HCT116 (cell line): ENCODE data around the gene ACADSB. TPM values are rescaled to one million over a fixed set of nuclear protein-coding genes. Genes with fewer than 3 reads are reported as not detected.

Source experiments
- ATAC-seq: fragments of 200-7000 bp; cut with Tn5 transposase; 2 replicates; pipeline ENCODE4 v1.9.1; 2020; ENCODE audit warnings: mild to moderate bottlenecking, moderate library complexity
- BruUV-seq: library from RNA; stranded (reverse); fragments of 400-500 nt; replicated peaks from 2 replicates; lab custom pipeline; 2021; lab: Mats Ljungman, UMichigan
- CTCF ChIA-PET: fragments of 300-600 bp; sonication (Branson Sonifier 250); formaldehyde crosslinking; loops from one replicate; lab custom pipeline; 2021; ENCODE audit warnings: antibody characterized with exemption; lab: Charles Lee
- POLR2A ChIA-PET: fragments of 300-600, 350-600 bp; sonication (Branson Sonifier 250); formaldehyde crosslinking; loops from one replicate; lab custom pipeline; 2021; ENCODE audit warnings: antibody characterized with exemption; lab: Charles Lee
- RAD21 ChIA-PET, 2 experiments: fragments of 300-600 bp; sonication (Branson Sonifier 250); formaldehyde crosslinking; loops; one replicate each; lab custom pipeline; 2023; ENCODE audit warnings: low total read pairs in 2 of 2; ENCODE audit not compliant: uncharacterized antibody in 2 of 2, unreplicated experiment in 2 of 2, low non-redundant PET in 1 of 2; lab: Charles Lee
- DNase-seq: peaks from one replicate; pipeline ENCODE4 v3.0.0-alpha.2; 2010; ENCODE audit warnings: low read depth, low spot score
- H2AFZ ChIP-seq: fragments of 200-600 bp; shearing (Covaris generic), sonication (generic); 2 replicates; pipeline ENCODE4 v1.6.1; 2017; ENCODE audit warnings: low read depth, mixed run types, mixed read lengths, antibody characterized with exemption, low read length; ENCODE audit not compliant: poor library complexity, severe bottlenecking
- H3K27ac ChIP-seq: 2 replicates; pipeline ENCODE4 v1.5.1; 2012; ENCODE audit warnings: low read depth, low read length
- H3K27me3 ChIP-seq: fragments of 200-600 bp; sonication (generic); 2 replicates; pipeline ENCODE4 v1.6.1; 2016; ENCODE audit warnings: mixed run types, low read length, mixed read lengths; ENCODE audit not compliant: insufficient read depth
- H3K36me3 ChIP-seq, 2 experiments: fragments of 200-500 bp in 1 of 2; fragments of 200-600 bp in 1 of 2; sonication (Bioruptor generic) in 1 of 2; sonication (generic) in 1 of 2; 2 replicates each; pipeline versions ENCODE4 v1.5.1 to v1.6.1; 2014 to 2016; ENCODE audit warnings: low read length in 2 of 2, inconsistent platforms in 1 of 2, mixed read lengths in 1 of 2, mixed run types in 1 of 2; ENCODE audit not compliant: insufficient read depth in 2 of 2, control insufficient read depth in 1 of 2
- H3K4me1 ChIP-seq, 2 experiments: fragments of 200-600 bp in 1 of 2; sonication (generic) in 1 of 2; 2 replicates each; pipeline versions ENCODE4 v1.5.1 to v1.6.1; 2012 to 2017; ENCODE audit warnings: low read length in 2 of 2, inconsistent platforms in 1 of 2, mild to moderate bottlenecking in 1 of 2, mixed read lengths in 1 of 2, mixed run types in 1 of 2, moderate library complexity in 1 of 2; ENCODE audit not compliant: insufficient read depth in 2 of 2, control insufficient read depth in 1 of 2
- H3K4me2 ChIP-seq: fragments of 200-600 bp; sonication (generic); 2 replicates; pipeline ENCODE4 v1.6.1; 2017; ENCODE audit warnings: mixed run types, low read length, mixed read lengths
- H3K4me3 ChIP-seq, 2 experiments: fragments of 200-600 bp in 1 of 2; sonication (generic) in 1 of 2; replicated peaks in 1 of 2; 2 replicates each; pipeline ENCODE4 v1.5.1; 2011 to 2016; ENCODE audit warnings: low read length in 2 of 2, control low read depth in 1 of 2, low read depth in 1 of 2, mild to moderate bottlenecking in 1 of 2, mixed read lengths in 1 of 2, mixed run types in 1 of 2
- H3K79me2 ChIP-seq: fragments of 200-600 bp; sonication (generic); 2 replicates; pipeline ENCODE4 v1.6.1; 2017; ENCODE audit warnings: mild to moderate bottlenecking, mixed run types, low read length, moderate library complexity, mixed read lengths; ENCODE audit not compliant: insufficient read depth
- H3K9ac ChIP-seq: fragments of 200-600 bp; sonication (generic); 2 replicates; pipeline ENCODE4 v1.6.1; 2016; ENCODE audit warnings: low read length, mixed read lengths
- H3K9me2 ChIP-seq: fragments of 200-600 bp; sonication (generic), shearing (Covaris generic); 2 replicates; pipeline ENCODE4 v1.6.1; 2017; ENCODE audit warnings: mixed run types, mild to moderate bottlenecking, moderate library complexity; ENCODE audit not compliant: insufficient read depth
- H3K9me3 ChIP-seq, 2 experiments: fragments of 200-500 bp in 1 of 2; fragments of 200-600 bp in 1 of 2; sonication (Bioruptor generic) in 1 of 2; sonication (generic) in 1 of 2; 2 replicates each; pipeline ENCODE4 v1.6.1; 2014 to 2017; ENCODE audit warnings: low read length in 2 of 2, mixed read lengths in 2 of 2, inconsistent platforms in 1 of 2, low read depth in 1 of 2, mild to moderate bottlenecking in 1 of 2, mixed run types in 1 of 2, moderate library complexity in 1 of 2; ENCODE audit not compliant: control insufficient read depth in 1 of 2, insufficient read depth in 1 of 2
- H4K20me1 ChIP-seq: fragments of 200-600 bp; sonication (generic), shearing (Covaris generic); 2 replicates; pipeline ENCODE4 v1.6.1; 2017; ENCODE audit warnings: mixed run types, mild to moderate bottlenecking, moderate library complexity; ENCODE audit not compliant: insufficient read depth
- ATF3 ChIP-seq: IDR thresholded peaks from 2 replicates; pipeline ENCODE4 v1.6.1; 2012
- CEBPB ChIP-seq: IDR thresholded peaks from 2 replicates; pipeline ENCODE4 v1.6.1; 2012; ENCODE audit warnings: low read depth
- EGR1 ChIP-seq: IDR thresholded peaks from 2 replicates; pipeline ENCODE4 v1.6.1; 2012; ENCODE audit warnings: low read depth
- ELF1 ChIP-seq: IDR thresholded peaks from 2 replicates; pipeline ENCODE4 v1.6.1; 2012; ENCODE audit warnings: low read depth, borderline replicate concordance
- EZH2 ChIP-seq: fragments of 200-600 bp; sonication (generic); IDR thresholded peaks from 2 replicates; pipeline ENCODE4 v1.6.1; 2017; ENCODE audit warnings: antibody characterized with exemption, mixed run types
- EZH2phosphoT487 ChIP-seq: fragments of 200-600 bp; IDR thresholded peaks from 2 replicates; pipeline ENCODE4 v1.6.1; 2018; ENCODE audit warnings: antibody characterized with exemption, borderline replicate concordance
- FOSL1 ChIP-seq: IDR thresholded peaks from 2 replicates; pipeline ENCODE4 v1.6.1; 2012; ENCODE audit warnings: low read depth
- JUND ChIP-seq: IDR thresholded peaks from 2 replicates; pipeline ENCODE4 v1.6.1; 2012
- POLR2A ChIP-seq: IDR thresholded peaks from 2 replicates; pipeline ENCODE4 v1.7.0; 2011; ENCODE audit warnings: borderline replicate concordance; ENCODE audit not compliant: insufficient read depth, insufficient read length; ENCODE audit errors: extremely low read depth
- RAD21 ChIP-seq: IDR thresholded peaks from 2 replicates; pipeline ENCODE4 v1.6.1; 2012; ENCODE audit warnings: low read depth, mild to moderate bottlenecking
- REST ChIP-seq: IDR thresholded peaks from 2 replicates; pipeline ENCODE4 v1.6.1; 2012; ENCODE audit warnings: low read depth
- SIN3A ChIP-seq: IDR thresholded peaks from 2 replicates; pipeline ENCODE4 v1.6.1; 2012; ENCODE audit warnings: low read depth
- SP1 ChIP-seq: IDR thresholded peaks from 2 replicates; pipeline ENCODE4 v1.6.1; 2012; ENCODE audit warnings: low read depth
- TCF7L2 ChIP-seq: IDR thresholded peaks from 2 replicates; pipeline ENCODE4 v1.7.0; 2011; ENCODE audit warnings: borderline replicate concordance, inconsistent platforms; ENCODE audit not compliant: insufficient read depth, insufficient read length; ENCODE audit errors: extremely low read depth
- ZBTB33 ChIP-seq: IDR thresholded peaks from 2 replicates; pipeline ENCODE4 v1.6.1; 2011; ENCODE audit warnings: mild to moderate bottlenecking, low read length, moderate library complexity; ENCODE audit not compliant: insufficient replicate concordance; ENCODE audit errors: extremely low read depth
- ZNF274 ChIP-seq: fragments of 200-500 bp; sonication (Bioruptor generic); IDR thresholded peaks from 2 replicates; pipeline ENCODE4 v1.6.1; 2014; ENCODE audit warnings: mild to moderate bottlenecking, low read depth, low read length, inconsistent platforms
- intact Hi-C: fragments of 100-400 bp; cut with micrococcal nuclease; formaldehyde crosslinking; loops from 2 replicates; pipeline ENCODE4 v1.10.0; 2022
- total RNA-seq: library from RNA; stranded (reverse); gene quantifications from one replicate; pipeline ENCODE4 v1.2.1, GENCODE V29; 2021; ENCODE audit not compliant: unreplicated experiment

The ACADSB gene
- total RNA-seq, 1 experiment from 2014 or later = 33.3 TPM

GRCh38 chr10:122995936-122996335 lies 12.9 kb upstream of the ACADSB start:
- H3K9me2 ChIP-seq = no peaks in the 10 kb centered on the region
- H3K4me3 ChIP-seq = no peak overlapping the region
- no peak overlapping the region for H3K27ac ChIP-seq
- DNase-seq = no peak
- H3K9me3 ChIP-seq = no peaks in the 10 kb centered on the region
- no peaks in the 10 kb centered on the region for H3K4me1 ChIP-seq
- TF ChIP-seq JUND = no peak
- no peak for TF ChIP-seq FOSL1
- TF ChIP-seq EGR1 = no peak
- no peak for TF ChIP-seq ZNF274
- no peak for TF ChIP-seq ATF3
- no peak for TF ChIP-seq EZH2
- no peak for TF ChIP-seq CEBPB
- no peak for TF ChIP-seq REST
- TF ChIP-seq ELF1 = no peak
- no peak for TF ChIP-seq EZH2phosphoT487
- TF ChIP-seq SIN3A = no peak
- TF ChIP-seq TCF7L2 = no peak
- TF ChIP-seq SP1 = no peak
- TF ChIP-seq RAD21 = no peak
- TF ChIP-seq ZBTB33 = no peak
- TF ChIP-seq POLR2A = no peak
- ATAC-seq = no peak
- H3K9ac ChIP-seq = no peak overlapping the region
- H4K20me1 ChIP-seq = no peaks in the 10 kb centered on the region
- H3K4me2 ChIP-seq = no peak overlapping the region
- H3K79me2 ChIP-seq = peaks cover 28% of the 10 kb centered on the region
- ChIA-PET RAD21 (no interaction called here), POLR2A (no interaction called here), CTCF (no interaction called here)
- peaks cover 11 to 21% of the 10 kb centered on the region in 2 experiments; a peak in 3 of 4 replicates for H3K36me3 ChIP-seq
- no TSS peak for BruUV-seq
- H3K27me3 ChIP-seq = no peaks in the 10 kb centered on the region
- no peak overlapping the region for H2AFZ ChIP-seq
- intact Hi-C loops = no loop called here
